Colonic mucosa (tissue), 4 donors: ENCODE measurements around the gene RSPH10B2. TPM values are rescaled to one million over a fixed set of nuclear protein-coding genes. Genes with fewer than 3 reads are reported as not detected.
"Not testable (repeated sequence)": the region's sequence is repeated elsewhere in the genome, so short reads cannot be mapped to it uniquely, and the experiment has no call there.

Experiments
- DNase-seq: peaks from one replicate; pipeline ENCODE4 v3.0.0-alpha.2; 2020
- H3K27ac ChIP-seq: fragments of 200-600 bp; one replicate; pipeline ENCODE4 v1.8.0; 2021
- H3K27me3 ChIP-seq: fragments of 200-600 bp; one replicate; pipeline ENCODE4 v1.8.0; 2021
- H3K36me3 ChIP-seq: fragments of 200-600 bp; one replicate; pipeline ENCODE4 v1.8.0; 2021
- H3K4me1 ChIP-seq: fragments of 200-600 bp; one replicate; pipeline ENCODE4 v1.8.0; 2021; ENCODE audit warnings: mild to moderate bottlenecking
- H3K4me3 ChIP-seq: fragments of 200-600 bp; one replicate; pipeline ENCODE4 v1.8.0; 2021
- H3K9ac ChIP-seq, 2 donors: one replicate each; pipeline ENCODE4 v1.7.0; 2013; ENCODE audit warnings: control low read depth in 2 of 2, low read depth in 2 of 2, low read length in 2 of 2
- H3K9me3 ChIP-seq: fragments of 200-600 bp; one replicate; pipeline ENCODE4 v1.8.0; 2021
- intact Hi-C: fragments of 100-400 bp; cut with DNase I; formaldehyde crosslinking; loops from one replicate; pipeline ENCODE4 v1.14.1; 2022
- total RNA-seq, 2 donors: library from RNA; stranded (reverse); fragmentation: NEBNext Ultra II Directional in 1 of 2; extraction: Animal tissue kit (Norgen Biotek cat#: 25700) in 1 of 2; gene quantifications; one replicate each; pipeline ENCODE4 v1.2.1, GENCODE V29; 2021
- TF ChIP-seq, protein P1 (sequence below): fragments of 200-600 bp; IDR thresholded peaks from one replicate; pipeline ENCODE4 v1.8.0; 2022; ENCODE audit warnings: antibody characterized with exemption, mild to moderate bottlenecking
- donor health status: healthy.
- donor health status: DM: no; HTN: no; CAD: no.
- donor health status: DM: no; HTN: no; CAD: no.

Gene RSPH10B2
- total RNA-seq, 2 donors from 2014 or later = 0.42 TPM; not detected in 1

DNA sequence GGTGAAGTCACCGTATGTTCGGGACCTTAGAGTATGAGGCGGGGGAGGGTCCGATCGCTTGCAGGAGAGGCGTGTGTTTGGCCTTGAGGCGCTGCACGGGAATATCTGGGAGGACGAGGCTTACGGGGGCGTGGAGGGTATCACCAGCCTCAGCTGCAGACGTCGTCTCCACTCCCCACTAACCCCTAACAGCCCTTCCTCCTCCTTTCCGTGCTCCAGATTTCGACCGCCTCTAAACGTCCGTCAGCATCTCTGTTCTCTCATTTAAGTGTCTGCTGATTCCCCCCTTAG lies 23.6 kb upstream of the RSPH10B2 start:
- H3K27me3 ChIP-seq = no peaks in the 10 kb centered on the region
- no peaks in the 10 kb centered on the region for H3K9me3 ChIP-seq
- H3K4me1 ChIP-seq = peaks cover 3% of the 10 kb centered on the region
- H3K27ac ChIP-seq = peak overlapping the region; percentile 78
- peak overlapping the region; percentile 57 to 90 for H3K9ac ChIP-seq
- intact Hi-C loops = no loop called here
- peak overlapping the region; percentile 97 for H3K4me3 ChIP-seq
- H3K36me3 ChIP-seq = no peaks in the 10 kb centered on the region
- TF ChIP-seq, protein P1, sequence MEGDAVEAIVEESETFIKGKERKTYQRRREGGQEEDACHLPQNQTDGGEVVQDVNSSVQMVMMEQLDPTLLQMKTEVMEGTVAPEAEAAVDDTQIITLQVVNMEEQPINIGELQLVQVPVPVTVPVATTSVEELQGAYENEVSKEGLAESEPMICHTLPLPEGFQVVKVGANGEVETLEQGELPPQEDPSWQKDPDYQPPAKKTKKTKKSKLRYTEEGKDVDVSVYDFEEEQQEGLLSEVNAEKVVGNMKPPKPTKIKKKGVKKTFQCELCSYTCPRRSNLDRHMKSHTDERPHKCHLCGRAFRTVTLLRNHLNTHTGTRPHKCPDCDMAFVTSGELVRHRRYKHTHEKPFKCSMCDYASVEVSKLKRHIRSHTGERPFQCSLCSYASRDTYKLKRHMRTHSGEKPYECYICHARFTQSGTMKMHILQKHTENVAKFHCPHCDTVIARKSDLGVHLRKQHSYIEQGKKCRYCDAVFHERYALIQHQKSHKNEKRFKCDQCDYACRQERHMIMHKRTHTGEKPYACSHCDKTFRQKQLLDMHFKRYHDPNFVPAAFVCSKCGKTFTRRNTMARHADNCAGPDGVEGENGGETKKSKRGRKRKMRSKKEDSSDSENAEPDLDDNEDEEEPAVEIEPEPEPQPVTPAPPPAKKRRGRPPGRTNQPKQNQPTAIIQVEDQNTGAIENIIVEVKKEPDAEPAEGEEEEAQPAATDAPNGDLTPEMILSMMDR = no peak
- DNase-seq = no peak

DNA sequence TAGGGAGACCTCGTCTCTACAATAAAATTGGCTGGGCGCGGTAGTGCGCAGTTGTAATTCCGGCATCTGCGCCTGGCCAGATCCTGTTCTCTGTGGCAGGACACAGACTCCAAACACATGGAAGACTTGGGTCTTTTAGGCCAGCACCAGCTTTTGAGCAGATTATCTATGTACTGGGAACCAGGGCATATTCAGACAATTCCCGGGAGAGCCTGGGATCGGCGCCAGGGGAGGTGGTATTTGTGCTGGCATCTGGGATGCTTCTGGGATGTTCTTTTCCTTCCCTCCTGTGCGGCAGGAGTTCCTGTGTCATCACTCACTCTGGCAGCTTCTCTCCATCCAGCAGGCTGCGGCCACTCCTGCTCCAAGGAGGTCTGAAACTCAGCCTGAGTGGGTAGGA lies 15.5 kb upstream of the RSPH10B2 start:
- intact Hi-C loops, H3K4me1 ChIP-seq, H3K4me3 ChIP-seq, H3K9me3 ChIP-seq, DNase-seq, H3K9ac ChIP-seq, H3K27me3 ChIP-seq, H3K36me3 ChIP-seq, H3K27ac ChIP-seq: not testable (repeated sequence)

DNA sequence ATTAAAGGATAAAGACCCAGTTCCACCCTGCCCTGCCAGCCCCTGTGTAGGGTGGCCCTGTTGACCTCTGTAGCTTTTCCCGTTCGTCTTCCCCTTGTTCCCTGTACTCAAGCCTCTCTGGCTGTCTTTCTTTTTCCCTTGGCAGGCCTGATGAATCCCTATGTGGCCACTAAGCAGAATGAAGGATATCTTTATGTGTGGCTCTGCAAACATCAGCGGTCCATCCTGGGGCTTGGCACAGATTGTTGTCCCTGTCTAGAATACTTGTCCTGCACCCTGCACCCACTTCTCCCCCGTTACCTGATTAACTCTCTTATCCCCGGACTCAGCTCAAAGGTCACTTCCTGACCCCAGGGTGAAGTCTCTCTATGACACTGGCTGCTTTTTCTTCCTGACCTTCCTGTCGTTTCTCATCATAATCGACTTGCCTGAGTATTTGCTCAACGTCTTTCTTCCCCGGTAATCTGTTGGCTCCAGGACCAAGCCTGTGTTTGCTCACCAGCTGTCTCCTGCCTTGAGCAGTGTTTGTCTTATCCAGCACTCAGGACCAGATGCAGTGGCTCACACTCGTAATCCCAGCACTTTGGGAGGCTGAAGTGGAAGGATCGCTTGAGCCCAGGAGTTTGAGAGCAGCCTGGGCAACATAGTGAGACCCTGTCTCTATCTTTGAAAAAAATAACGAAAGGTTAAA lies 9.3 kb upstream of the RSPH10B2 start:
- H3K9me3 ChIP-seq, H3K9ac ChIP-seq, DNase-seq, H3K4me1 ChIP-seq, H3K36me3 ChIP-seq, intact Hi-C loops, H3K27ac ChIP-seq, H3K4me3 ChIP-seq, H3K27me3 ChIP-seq: not testable (repeated sequence)

DNA sequence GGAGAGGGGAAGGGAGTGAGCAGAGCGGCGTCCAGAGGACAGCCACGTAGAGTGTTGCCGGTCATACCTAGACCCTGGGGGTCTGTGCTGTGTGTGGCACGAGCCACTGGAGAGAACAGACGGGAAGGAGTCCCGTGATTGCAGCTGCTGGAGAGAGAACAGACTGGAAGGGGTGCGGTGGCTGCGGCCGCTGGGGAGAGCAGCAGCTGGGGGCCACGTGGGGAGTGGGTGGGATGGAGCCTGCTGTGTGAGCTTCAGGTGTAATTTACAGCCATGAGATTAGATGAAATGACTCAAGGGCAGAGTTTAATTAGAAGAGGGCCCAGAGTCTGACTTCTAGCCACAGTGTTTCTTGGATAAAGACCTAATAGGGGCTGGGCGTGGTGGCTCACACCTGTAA lies 4.6 kb upstream of the RSPH10B2 start:
- H3K9ac ChIP-seq, DNase-seq, H3K9me3 ChIP-seq, H3K4me1 ChIP-seq, intact Hi-C loops, H3K36me3 ChIP-seq, H3K4me3 ChIP-seq, H3K27me3 ChIP-seq, H3K27ac ChIP-seq: not testable (repeated sequence)

DNA sequence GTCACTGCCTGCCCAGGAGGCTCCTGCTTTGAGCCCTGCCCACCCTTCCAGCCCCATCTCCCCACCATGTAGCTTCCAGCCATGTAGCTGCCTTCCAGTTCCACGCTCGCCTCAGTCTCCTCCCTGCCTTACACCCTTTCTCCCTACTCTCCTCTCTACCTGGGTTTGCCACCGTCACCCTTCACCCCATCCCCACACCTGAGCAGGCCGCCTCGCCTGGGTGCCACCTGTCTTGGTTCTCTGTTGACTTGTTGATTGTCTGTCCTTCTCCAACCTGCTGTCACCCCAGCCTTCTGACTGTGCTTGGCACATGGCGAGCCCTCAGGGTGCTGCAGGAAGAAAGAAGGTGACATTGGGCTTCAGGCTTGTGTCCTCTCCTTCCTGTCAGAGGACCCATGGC lies 3.7 kb upstream of the RSPH10B2 start:
- H3K36me3 ChIP-seq, H3K4me3 ChIP-seq, H3K4me1 ChIP-seq, H3K9me3 ChIP-seq, H3K27ac ChIP-seq, H3K9ac ChIP-seq, H3K27me3 ChIP-seq, intact Hi-C loops, DNase-seq: not testable (repeated sequence)

DNA sequence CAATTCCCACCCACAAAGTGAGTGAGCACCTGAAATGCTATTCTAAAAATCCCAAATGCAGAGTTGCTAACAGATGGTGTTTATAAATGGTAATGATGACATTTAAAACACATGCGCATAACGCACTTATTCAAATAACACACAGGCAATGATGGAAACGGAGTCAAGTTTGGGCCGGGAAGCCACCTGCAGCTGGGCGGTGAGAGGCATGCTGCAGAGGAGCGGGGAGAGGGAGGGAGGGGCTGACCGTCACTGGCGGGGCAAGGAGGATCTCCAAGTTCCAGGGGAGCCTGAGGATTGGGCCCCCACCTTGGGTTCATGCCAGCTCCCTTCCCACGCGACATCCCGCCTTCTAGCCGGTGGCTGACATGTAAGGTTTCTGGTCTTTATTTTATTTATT lies 7.3 kb downstream of the RSPH10B2 start:
- H3K27me3 ChIP-seq, H3K4me3 ChIP-seq, DNase-seq, H3K9me3 ChIP-seq, H3K36me3 ChIP-seq, intact Hi-C loops, H3K27ac ChIP-seq, H3K9ac ChIP-seq, H3K4me1 ChIP-seq: not testable (repeated sequence)

DNA sequence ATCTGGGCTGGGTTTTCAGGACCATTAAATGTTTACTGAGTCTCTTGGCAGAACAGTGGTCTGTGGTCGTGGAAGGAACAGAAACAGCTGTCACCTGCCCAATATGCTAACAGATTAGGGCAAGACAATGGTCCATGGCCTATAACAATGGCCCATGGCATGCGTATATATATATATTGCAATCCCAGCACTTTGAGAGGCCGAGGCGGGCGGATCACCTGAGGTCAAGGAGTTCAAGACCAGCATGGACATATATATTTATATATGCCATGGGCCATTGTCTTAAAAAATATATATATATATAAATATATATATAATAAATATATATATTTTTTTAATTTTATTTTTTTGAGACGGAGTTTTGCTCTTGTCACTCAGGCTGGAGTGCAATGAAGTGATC lies 27.7 kb downstream of the RSPH10B2 start:
- intact Hi-C loops, H3K4me1 ChIP-seq, H3K4me3 ChIP-seq, H3K9me3 ChIP-seq, H3K27me3 ChIP-seq, H3K27ac ChIP-seq, H3K36me3 ChIP-seq, DNase-seq, H3K9ac ChIP-seq: not testable (repeated sequence)

DNA sequence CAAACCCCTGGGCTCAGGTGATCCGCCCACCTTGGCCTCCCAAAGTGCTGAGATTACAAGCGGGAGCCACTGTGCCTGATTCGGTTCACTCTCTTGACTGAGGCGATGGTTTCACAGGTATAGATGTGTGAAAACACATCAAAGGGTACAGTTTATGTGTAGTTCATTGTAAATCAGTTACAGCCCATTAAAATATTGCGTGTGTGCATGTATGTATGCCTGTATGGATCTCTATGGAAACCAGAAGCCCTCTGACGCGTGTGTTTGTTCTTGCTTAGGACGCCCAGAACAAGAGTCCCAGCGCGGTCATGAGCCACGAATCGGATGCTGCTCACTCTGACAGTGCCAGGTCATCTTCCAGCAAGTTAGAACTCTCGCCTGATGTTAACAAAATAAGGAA lies 35.5 kb downstream of the RSPH10B2 start:
- H3K4me1 ChIP-seq, H3K27me3 ChIP-seq, DNase-seq, H3K4me3 ChIP-seq, H3K9ac ChIP-seq, H3K36me3 ChIP-seq, H3K9me3 ChIP-seq, intact Hi-C loops, H3K27ac ChIP-seq: not testable (repeated sequence)

DNA sequence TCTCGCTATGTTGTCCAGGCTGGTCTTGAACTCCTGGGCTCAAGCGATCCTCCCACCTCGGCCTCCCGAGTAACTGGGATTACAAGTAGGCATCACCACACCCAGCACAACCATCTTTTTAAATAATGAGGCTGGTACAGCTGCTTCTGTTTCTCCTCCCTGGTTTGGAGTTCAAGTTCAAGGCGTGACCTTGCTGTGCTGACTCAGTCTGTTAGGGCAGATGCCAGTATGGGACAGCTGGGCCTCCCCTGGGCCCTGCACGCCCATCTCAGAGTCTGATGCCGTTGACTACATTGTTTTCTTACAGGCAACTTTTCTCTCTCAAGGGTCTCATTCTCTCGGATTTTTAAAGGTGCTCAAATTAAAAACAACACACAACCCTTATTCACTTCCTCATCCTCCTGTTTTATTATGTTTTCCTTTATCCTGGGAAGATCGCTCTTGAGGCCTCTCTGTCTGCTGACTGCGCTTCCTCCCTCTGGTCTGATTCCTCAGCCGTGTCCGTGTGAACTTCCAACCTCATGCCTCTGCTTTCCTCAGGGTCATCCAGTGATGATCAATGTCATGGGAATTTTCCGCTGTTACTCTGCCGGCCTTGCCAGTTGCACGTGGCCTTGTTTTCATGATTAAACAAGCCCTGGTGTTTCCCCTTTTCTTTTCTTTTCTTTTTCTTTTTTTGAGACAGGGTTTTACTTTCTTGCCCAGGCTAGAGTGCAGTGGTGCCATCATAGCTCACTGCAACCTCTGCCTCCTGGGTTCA lies 38.4 kb downstream of the RSPH10B2 start:
- H3K27me3 ChIP-seq, H3K9ac ChIP-seq, H3K27ac ChIP-seq, H3K4me1 ChIP-seq, H3K36me3 ChIP-seq, DNase-seq, intact Hi-C loops, H3K9me3 ChIP-seq, H3K4me3 ChIP-seq: not testable (repeated sequence)

DNA sequence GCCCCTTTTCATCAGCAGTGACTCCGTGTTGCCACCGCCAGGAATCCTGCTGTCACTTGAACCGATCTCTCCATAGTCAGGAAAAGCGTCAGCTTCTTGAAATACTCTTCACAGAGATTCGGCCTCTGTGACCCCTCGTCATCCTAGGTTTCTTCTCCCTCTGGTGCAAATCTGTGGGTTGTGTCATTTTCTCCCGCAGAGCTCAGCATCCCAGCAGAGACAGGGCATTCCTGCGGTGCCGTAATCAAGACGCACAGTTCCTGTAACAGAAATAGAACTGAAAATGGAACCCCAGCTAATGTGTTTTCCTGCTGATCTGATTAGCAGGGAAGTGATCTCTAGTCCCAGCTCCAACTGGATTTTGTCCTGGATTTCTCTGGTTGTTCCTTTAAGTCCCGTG lies 40.4 kb downstream of the RSPH10B2 start:
- H3K9ac ChIP-seq, DNase-seq, H3K9me3 ChIP-seq, H3K4me1 ChIP-seq, H3K36me3 ChIP-seq, intact Hi-C loops, H3K27ac ChIP-seq, H3K4me3 ChIP-seq, H3K27me3 ChIP-seq: not testable (repeated sequence)

DNA sequence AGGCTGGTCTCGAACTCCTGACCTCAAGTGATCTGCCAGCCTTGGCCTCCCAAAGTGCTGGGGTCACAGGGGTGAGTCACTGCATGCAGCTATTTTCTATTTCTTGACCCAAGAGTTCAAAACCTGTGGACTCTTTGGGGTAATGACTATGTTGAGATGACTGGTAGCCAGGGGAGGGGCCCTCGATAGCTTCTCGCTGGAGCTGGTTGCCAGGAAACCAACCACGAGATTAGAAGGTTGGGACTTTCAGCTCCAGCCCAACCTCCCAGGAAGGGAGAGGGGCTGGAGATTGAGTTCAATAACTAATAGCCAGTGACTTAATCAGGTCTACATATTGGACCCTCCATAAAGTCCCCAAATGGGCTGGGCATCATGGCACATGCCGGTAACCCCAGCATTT lies 43.3 kb downstream of the RSPH10B2 start:
- DNase-seq, intact Hi-C loops, H3K9ac ChIP-seq, H3K27me3 ChIP-seq, H3K27ac ChIP-seq, H3K4me1 ChIP-seq, H3K36me3 ChIP-seq, H3K9me3 ChIP-seq, H3K4me3 ChIP-seq: not testable (repeated sequence)

DNA sequence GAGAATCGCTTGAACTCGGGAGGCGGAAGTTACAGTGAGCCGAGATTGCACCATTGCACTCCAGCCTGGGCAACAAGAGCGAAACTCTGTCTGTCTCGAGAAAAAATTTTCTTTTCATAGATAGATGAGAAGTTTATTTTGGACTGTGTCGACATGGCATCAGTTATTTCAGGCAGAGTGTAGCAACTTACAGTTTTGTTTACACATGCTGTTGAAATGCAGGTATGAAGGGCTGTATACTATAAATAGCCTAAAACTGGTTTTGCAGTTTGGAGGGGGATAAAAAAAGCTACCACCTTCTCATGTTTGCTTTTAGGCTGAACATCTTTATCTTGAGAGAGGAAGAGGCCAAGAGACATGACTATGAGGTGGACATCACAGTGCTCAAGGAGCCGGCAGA lies 44.1 kb downstream of the RSPH10B2 start:
- H3K9me3 ChIP-seq, H3K27ac ChIP-seq, H3K4me1 ChIP-seq, H3K4me3 ChIP-seq, intact Hi-C loops, H3K9ac ChIP-seq, H3K27me3 ChIP-seq, H3K36me3 ChIP-seq, DNase-seq: not testable (repeated sequence)

DNA sequence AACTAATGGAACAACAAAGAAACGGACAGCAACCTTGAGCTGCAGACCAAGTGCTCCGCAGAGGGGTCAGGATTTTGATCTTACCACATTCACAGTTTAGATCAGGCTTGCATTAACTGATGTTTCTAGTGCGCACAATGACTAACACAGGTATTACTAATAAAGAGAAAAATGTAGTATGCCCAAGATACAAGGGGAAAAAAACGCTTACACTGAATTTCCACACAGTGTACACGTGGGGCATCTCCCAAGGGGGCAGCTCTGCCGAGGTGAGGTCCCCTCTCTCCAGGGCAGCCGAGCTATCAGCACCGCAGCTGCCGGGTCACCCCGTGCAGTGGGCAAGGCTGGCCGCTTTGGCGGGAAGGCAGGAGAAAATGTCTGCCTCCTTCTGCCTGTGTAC lies 46.0 kb downstream of the RSPH10B2 start:
- H3K4me1 ChIP-seq, H3K27ac ChIP-seq, H3K4me3 ChIP-seq, intact Hi-C loops, H3K9ac ChIP-seq, DNase-seq, H3K36me3 ChIP-seq, H3K9me3 ChIP-seq, H3K27me3 ChIP-seq: not testable (repeated sequence)
